GM19455 (cell line): ENCODE measurements around the gene MTFMT.
"Not testable (repeated sequence)": the region's sequence is repeated elsewhere in the genome, so short reads cannot be mapped to it uniquely, and the experiment has no call there.

Experiments
- ATAC-seq: cut with Tn5 transposase; IDR thresholded peaks from one replicate; pipeline ENCODE4 v1.9.1; 2021; ENCODE audit not compliant: unreplicated experiment

Gene MTFMT

GRCh38 chr15:65040461-65040860 is 11.0 kb upstream of the MTFMT start:
- ATAC-seq, result no peak

- no peak for ATAC-seq
These were observed 9.4 kb upstream of the MTFMT start for GRCh38 chr15:65038836-65039235.

- no peak for ATAC-seq
These were observed 9.0 kb upstream of the MTFMT start for GRCh38 chr15:65038428-65038827.

- no peak for ATAC-seq
These were observed 7.9 kb upstream of the MTFMT start for GRCh38 chr15:65037309-65037708.

GRCh38 chr15:65034719-65035118 is 5.3 kb upstream of the MTFMT start:
- ATAC-seq, result no peak

GRCh38 chr15:65033659-65034269 is 4.3 kb upstream of the MTFMT start:
- no peak for ATAC-seq

- no peak for ATAC-seq
These were observed 3.5 kb upstream of the MTFMT start for GRCh38 chr15:65032801-65033537.

GRCh38 chr15:65029736-65030208 is 333 bp upstream of the MTFMT start:
- no peak for ATAC-seq

GRCh38 chr15:65028338-65028737 is 1.1 kb downstream of the MTFMT start:
- no peak for ATAC-seq

GRCh38 chr15:65027593-65027992 is 1.8 kb downstream of the MTFMT start:
- ATAC-seq, result no peak

GRCh38 chr15:65026756-65027155 is 2.7 kb downstream of the MTFMT start:
- ATAC-seq, result no peak

GRCh38 chr15:65021488-65021887 is 8.0 kb downstream of the MTFMT start:
- ATAC-seq, result no peak

- ATAC-seq, result no peak
These were observed 9.0 kb downstream of the MTFMT start for GRCh38 chr15:65020419-65020818.

GRCh38 chr15:65011198-65011597 is 18.2 kb downstream of the MTFMT start:
- not testable (repeated sequence) for ATAC-seq

GRCh38 chr15:65008983-65009382 is 20.5 kb downstream of the MTFMT start:
- ATAC-seq, result no peak

GRCh38 chr15:65006876-65007275 is 22.6 kb downstream of the MTFMT start:
- ATAC-seq, result no peak

- no peak for ATAC-seq
These were observed 24.4 kb downstream of the MTFMT start for GRCh38 chr15:65004993-65005392.

GRCh38 chr15:64997745-64998375 is 31.6 kb downstream of the MTFMT start:
- no peak for ATAC-seq

- ATAC-seq, result no peak
These were observed 32.4 kb downstream of the MTFMT start for GRCh38 chr15:64997066-64997465.

GRCh38 chr15:64993290-64993689 is 36.1 kb downstream of the MTFMT start:
- ATAC-seq, result no peak

GRCh38 chr15:64991536-64992135 is 37.8 kb downstream of the MTFMT start:
- no peak for ATAC-seq

GRCh38 chr15:64990168-64990470 is 39.3 kb downstream of the MTFMT start:
- no peak for ATAC-seq
